ENCODE measurements around the gene ADAMTSL3. TPM values are rescaled to one million over a fixed set of nuclear protein-coding genes. Genes with fewer than 3 reads are reported as not detected.

ADAMTSL3 gene
- total and polyA plus RNA-seq, 2 of the 4 experiments (the other 2 are of a cell fraction), result under 0.01 to 0.02 TPM

DNA sequence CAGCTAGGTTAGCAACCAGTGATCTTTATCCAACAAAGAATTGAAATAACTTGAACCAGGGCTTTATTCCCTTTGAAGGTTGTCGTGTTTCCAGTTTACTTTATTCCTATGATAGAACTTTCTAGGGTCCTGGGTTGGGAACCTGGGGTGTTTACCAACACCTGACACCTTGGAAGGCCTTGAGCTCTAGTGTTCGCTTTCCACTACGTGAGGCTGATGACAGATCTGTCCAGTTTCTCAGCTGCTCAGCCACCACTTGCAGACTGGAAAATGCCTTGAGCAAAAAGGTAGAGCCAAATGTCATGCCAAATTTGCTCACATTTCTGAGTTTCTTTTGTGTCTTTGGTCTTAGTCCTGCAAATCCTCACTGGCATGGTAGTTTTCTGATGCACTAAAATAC is 227.2 kb downstream of the ADAMTSL3 start:
- H4K5ac ChIP-seq (ENCODE audit: low read depth, low read length), result no peak overlapping the region
- no peak overlapping the region for H2AFZ ChIP-seq (replicated peaks; ENCODE audit: low read length, poor library complexity)
- no peak overlapping the region for H3K4ac ChIP-seq (ENCODE audit: low read depth, low read length)
- H2BK120ac ChIP-seq (ENCODE audit: low read depth, low read length), result no peak overlapping the region
- no peaks in the 10 kb centered on the region for H3K4me1 ChIP-seq (ENCODE audit: control insufficient read depth, insufficient read depth, low read length)
- CTCF ChIA-PET, result no interaction called here
- no peak overlapping the region for H3K18ac ChIP-seq (ENCODE audit: low read depth, low read length)
- H2BK20ac ChIP-seq (ENCODE audit: low read depth, low read length), result no peak overlapping the region
- dilution Hi-C loops (cut with HindIII; ENCODE audit: low sequenced_read_pairs, unreplicated experiment), result no loop called here
- ATAC-seq (ENCODE audit: low read depth) (no peak), DNase-seq (no peak)
- in situ Hi-C loops (cut with MboI; ENCODE audit: low sequenced_read_pairs), result no loop called here
- POLR2A ChIA-PET (ENCODE audit: unreplicated experiment), result no interaction called here
- H3K36me3 ChIP-seq (ENCODE audit: control insufficient read depth, insufficient read depth, low read length), result no peaks in the 10 kb centered on the region
- H4K20me1 ChIP-seq (ENCODE audit: insufficient read depth, low read length), result no peaks in the 10 kb centered on the region
- H3K9me1 ChIP-seq (ENCODE audit: insufficient read depth, low read length), result no peaks in the 10 kb centered on the region
- no peak overlapping the region for H3K9ac ChIP-seq (ENCODE audit: low read depth, low read length)
- intact Hi-C loops (cut with micrococcal nuclease), result no loop called here
- H2BK5ac ChIP-seq (ENCODE audit: low read depth, low read length, poor library complexity, severe bottlenecking), result no peak overlapping the region
- H3K14ac ChIP-seq (replicated peaks; ENCODE audit: low read depth, low read length), result no peak overlapping the region
- H3K27me3 ChIP-seq (ENCODE audit: control insufficient read depth, insufficient read depth, low read length), result no peaks in the 10 kb centered on the region
- H2AK9ac ChIP-seq (replicated peaks; ENCODE audit: low read depth, low read length, poor library complexity), result no peak overlapping the region
- H3K79me1 ChIP-seq (ENCODE audit: low read depth in 1 of 2, low read length in 2 of 2), result no peaks in the 10 kb centered on the region
- no peak overlapping the region for H3K56ac ChIP-seq (ENCODE audit: extremely low read depth, insufficient read depth, low read length)
- WGBS, 2 experiments (ENCODE audit: extremely low coverage in 2 of 2, insufficient read length in 1 of 2), result 83% methylated on average over 2 of the region's 3 CpGs; no CpG with 5 or more reads in 1 of the 2 experiments
- no peak overlapping the region for H4K8ac ChIP-seq (ENCODE audit: low read depth in 2 of 2, low read length in 2 of 2)
- BruUV-seq (replicated peaks), result no TSS peak
- H3K27ac ChIP-seq (ENCODE audit: insufficient read depth, low read length), result no peak overlapping the region
- H3K4me2 ChIP-seq (ENCODE audit: low read depth, low read length), result no peak overlapping the region
- H2BK15ac ChIP-seq (ENCODE audit: low read depth, low read length), result no peak overlapping the region
- H2AK5ac ChIP-seq (ENCODE audit: low read depth, low read length), result no peak overlapping the region
- no peak overlapping the region for H4K91ac ChIP-seq (ENCODE audit: insufficient read depth, low read depth, low read length)
- H3K4me3 ChIP-seq (ENCODE audit: insufficient read depth, low read depth, low read length), result no peak overlapping the region
- TF ChIP-seq FOS (IDR thresholded peaks at IDR 0.05; ENCODE audit: low read depth, low read length) (no peak), CEBPB (IDR thresholded peaks at IDR 0.05; ENCODE audit: low read depth, low read length) (no peak), RFX5 (IDR thresholded peaks at IDR 0.05; ENCODE audit: low read depth, low read length) (no peak), RAD21 (IDR thresholded peaks at IDR 0.05; ENCODE audit: low read length) (no peak), POLR2A (IDR thresholded peaks at IDR 0.05; ENCODE audit: low read depth, low read length) (no peak), MXI1 (IDR thresholded peaks at IDR 0.05; ENCODE audit: borderline replicate concordance, low read depth, low read length) (no peak), ELK1 (IDR thresholded peaks at IDR 0.05; ENCODE audit: borderline replicate concordance, low read depth, low read length) (no peak), MAZ (IDR thresholded peaks at IDR 0.05; ENCODE audit: borderline replicate concordance, low read depth, low read length) (no peak), CTCF (conservative IDR thresholded peaks at IDR 0.05; ENCODE audit: low read depth, low read length) (no peak), NFE2L2 (IDR thresholded peaks at IDR 0.05; ENCODE audit: low read depth, low read length) (no peak), SMC3 (IDR thresholded peaks at IDR 0.05; ENCODE audit: low read depth, low read length) (no peak), RCOR1 (IDR thresholded peaks at IDR 0.05; ENCODE audit: insufficient replicate concordance, low read length) (no peak), MAFK (IDR thresholded peaks at IDR 0.05; ENCODE audit: low read depth, low read length) (no peak), CHD1 (IDR thresholded peaks at IDR 0.05; ENCODE audit: low read depth, low read length) (no peak), BHLHE40 (IDR thresholded peaks at IDR 0.05; ENCODE audit: low read depth, low read length) (no peak)
- TF ChIP-seq, protein P1, sequence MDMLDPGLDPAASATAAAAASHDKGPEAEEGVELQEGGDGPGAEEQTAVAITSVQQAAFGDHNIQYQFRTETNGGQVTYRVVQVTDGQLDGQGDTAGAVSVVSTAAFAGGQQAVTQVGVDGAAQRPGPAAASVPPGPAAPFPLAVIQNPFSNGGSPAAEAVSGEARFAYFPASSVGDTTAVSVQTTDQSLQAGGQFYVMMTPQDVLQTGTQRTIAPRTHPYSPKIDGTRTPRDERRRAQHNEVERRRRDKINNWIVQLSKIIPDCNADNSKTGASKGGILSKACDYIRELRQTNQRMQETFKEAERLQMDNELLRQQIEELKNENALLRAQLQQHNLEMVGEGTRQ (IDR thresholded peaks at IDR 0.05; ENCODE audit: low read depth, low read length), result no peak
- no peaks in the 10 kb centered on the region for H3K9me3 ChIP-seq (ENCODE audit: control insufficient read depth, insufficient read depth, low read length)
- no peak overlapping the region for H3K23ac ChIP-seq (ENCODE audit: low read depth, low read length)
